HG03066 (cell line): Measurements from ENCODE around the gene DPYSL5.
"Not testable (repeated sequence)": the region's sequence is repeated elsewhere in the genome, so short reads cannot be mapped to it uniquely, and the experiment has no call there.

Experiments used
- ATAC-seq: cut with Tn5 transposase; IDR thresholded peaks from one replicate; pipeline ENCODE4 v1.9.1; 2021; ENCODE audit warnings: low read depth; ENCODE audit not compliant: unreplicated experiment

The DPYSL5 gene, protein sequence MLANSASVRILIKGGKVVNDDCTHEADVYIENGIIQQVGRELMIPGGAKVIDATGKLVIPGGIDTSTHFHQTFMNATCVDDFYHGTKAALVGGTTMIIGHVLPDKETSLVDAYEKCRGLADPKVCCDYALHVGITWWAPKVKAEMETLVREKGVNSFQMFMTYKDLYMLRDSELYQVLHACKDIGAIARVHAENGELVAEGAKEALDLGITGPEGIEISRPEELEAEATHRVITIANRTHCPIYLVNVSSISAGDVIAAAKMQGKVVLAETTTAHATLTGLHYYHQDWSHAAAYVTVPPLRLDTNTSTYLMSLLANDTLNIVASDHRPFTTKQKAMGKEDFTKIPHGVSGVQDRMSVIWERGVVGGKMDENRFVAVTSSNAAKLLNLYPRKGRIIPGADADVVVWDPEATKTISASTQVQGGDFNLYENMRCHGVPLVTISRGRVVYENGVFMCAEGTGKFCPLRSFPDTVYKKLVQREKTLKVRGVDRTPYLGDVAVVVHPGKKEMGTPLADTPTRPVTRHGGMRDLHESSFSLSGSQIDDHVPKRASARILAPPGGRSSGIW

DNA sequence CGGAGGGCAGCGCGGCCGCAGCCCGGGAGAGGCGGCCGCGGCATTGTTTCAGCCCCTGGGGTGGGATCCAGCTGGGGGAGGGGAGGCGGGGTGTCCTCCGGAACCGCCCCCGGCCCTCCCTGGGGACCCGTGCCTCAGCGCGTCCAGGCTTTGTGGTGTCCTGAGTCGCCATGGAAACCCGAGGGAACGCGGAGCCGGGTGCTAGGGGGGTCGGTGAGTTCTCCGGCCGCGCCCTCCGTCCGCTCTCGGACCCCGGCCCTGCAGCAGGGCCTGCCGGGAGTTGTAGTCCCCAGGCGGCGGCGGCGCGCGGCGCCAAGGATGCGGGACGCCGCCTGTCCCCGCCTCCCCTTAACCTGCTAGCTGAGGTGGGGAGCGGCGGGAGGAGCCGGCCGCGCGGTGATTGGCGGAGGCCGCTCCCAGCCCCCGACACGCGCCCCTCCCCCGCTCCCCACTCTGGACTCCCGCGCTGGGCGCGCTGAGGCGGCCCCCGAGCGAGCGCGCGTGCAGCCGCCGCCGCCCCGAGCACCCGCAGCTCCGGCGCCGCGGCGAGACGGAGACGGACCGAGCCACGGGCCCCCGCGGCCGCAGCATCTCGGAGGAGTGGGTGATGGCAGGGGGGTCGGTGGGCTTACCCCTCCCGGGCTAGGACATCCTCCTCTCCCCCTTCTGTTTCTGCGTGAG, at the start of gene DPYSL5:
TSS of gene DPYSL5 (plus strand) at position 478 of the 681 bp plus-strand sequence. CDS start 50,368 bp downstream, outside the sequence.
- no peak for ATAC-seq

DNA sequence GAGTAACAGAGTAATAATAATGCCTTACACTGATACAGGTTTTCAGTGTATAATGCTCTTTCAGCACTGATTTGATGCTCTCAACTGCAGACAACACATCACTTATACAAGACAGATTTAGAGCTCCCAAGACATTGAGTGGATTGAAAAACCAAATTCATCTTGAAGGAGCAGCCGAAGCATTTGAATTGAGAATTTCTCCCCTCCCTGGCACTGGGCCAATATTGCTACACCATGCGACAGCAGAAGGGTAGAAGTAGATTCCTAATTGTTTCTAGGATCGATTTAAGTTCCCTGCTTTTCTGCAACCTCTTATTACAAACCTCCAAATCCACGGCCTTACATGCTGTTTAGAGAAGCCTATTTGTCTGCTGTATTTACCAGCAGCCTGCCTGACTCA, 46.6 kb upstream of the DPYSL5 start:
- ATAC-seq, result no peak

DNA sequence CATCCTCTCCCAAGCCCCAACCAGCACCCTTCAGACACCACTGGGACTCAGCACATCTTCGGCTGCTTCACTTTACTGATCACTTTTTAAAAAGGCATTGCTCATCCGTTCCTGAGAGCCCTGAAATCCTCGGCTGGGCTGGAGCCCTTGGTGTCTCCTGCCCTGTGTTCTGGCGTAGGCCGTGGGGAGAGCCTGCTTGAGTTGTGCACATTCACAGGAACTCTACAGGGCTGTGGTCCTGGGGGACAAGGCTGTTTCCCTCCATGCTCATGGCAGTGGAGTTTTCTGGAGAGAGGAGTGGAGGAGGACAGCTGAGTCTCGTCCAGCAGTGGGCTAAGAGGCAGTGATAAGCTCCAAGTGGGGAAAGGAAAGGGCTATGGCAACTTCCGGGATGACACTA, 46.1 kb upstream of the DPYSL5 start:
- ATAC-seq, result no peak

DNA sequence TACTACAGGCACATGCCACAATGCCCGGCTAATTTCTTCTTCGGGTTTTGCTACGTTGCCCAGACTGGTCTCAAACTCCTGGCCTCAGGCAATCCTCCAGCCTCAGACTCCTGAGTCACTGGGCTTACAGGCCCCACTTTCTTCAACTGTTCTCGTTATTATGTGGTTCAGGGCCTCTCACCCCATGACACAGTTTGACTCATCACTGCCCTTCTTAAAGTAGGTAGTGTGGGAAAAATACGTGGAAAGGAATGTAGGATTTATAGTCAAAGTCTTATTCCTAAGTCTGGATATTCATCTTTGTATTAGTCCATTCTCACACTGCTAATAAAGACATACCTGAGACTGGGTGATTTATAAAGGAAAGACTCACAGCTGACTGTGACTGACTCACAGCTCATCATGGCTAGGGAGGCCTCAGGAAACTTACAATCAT, 42.7 kb upstream of the DPYSL5 start:
- no peak for ATAC-seq

DNA sequence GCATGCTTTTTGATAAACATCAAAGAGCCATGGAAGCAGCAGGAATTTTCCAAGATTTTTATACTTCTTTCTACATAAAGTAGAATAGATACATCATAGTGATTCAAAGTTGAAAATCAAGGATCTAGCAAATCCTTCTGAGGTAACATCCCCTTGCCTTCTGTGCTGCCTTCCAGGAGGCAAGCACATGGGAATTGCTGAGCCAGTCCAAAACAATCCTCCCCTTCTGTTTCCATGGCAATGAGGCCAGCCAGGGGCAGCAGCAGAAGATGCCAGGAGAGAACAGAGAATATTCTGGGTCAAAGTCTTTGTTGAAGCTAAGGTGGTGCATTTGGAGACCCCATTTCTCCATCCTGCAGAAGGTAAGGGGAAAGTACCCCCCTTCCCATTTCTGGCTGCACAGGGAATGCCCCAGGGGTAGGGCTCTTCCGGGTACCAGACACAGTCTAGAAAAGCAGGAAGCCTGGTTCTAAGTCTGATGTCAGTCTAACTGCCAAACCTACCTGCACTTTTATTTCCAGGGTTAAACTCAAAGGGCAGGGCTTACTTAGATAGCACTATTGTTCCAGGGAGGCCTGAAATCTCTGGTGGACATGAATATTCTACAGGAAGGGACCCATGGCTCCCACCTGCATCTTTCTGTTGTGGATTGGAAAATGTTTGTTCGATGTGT, 40.0 kb upstream of the DPYSL5 start:
- no peak for ATAC-seq

DNA sequence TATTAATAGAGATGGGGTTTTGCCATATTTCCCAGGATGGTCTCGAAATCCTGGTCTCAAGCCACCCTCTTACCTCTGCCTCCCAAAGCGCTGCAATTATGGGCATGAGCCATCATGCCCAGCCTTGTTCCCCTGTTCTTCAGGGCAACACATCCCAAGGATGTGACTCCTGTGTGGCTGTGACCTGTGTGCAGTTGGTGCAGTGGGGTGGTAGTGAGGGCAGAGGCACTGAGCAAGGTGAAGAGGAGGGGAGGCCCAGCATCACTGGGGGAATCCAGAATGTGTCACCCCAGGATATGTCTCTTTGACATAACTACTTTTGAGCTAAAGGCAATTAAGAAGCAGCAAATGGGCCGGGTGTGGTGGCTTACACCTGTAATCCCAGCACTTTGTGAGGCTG, 38.7 kb upstream of the DPYSL5 start:
- ATAC-seq, result no peak

DNA sequence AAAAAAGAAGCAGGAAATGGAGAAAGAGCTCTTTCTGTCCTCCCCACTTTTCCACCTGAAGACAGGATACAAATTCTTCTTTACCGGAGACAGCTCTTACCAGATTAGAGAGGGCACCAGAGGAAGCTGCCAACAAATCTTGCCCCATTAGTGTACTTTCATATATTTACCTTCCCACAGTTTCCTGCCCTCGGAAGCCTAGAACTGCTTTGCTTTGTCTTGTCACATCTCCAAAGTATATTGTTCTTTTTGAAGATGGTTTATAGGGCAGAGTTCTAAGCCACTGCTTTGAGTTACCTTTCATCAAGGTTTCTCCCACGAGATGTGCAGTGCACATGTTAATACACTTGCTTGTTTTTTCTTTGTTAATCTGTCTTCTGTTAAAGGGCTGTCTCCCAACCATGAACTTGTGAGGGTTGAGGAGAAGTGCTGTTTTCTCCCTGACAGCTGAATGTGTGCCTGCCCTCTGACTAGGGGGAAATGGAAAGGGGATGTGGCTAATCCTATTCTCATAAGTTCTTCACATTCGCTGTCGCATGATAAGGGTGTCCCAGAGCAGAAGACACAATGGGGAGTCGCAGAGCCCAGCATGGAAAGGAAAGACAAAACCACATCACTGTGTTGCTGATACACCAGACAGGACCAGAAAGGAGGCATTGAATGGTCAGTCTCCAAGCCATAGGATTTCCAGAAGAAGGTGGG, 37.9 kb upstream of the DPYSL5 start:
- no peak for ATAC-seq

DNA sequence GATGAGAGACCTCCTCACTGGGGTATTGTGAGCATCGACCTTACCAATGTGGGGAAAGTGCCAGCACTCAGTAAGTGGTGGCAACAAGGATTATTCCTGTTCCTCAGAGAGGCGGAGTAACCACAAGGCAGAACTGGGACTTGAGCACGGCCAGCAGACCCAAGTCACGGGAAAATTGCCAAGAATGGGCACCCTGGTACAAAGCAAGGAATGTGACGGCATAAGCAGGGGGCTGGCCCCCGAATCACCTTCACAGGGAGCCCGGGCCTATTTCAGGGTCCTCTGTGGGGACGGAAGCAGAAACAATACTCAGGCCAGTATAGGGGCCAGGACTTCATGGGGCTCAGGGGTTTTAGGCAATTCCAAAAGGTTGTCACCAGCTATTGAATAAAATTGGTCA, 36.7 kb upstream of the DPYSL5 start:
- no peak for ATAC-seq

DNA sequence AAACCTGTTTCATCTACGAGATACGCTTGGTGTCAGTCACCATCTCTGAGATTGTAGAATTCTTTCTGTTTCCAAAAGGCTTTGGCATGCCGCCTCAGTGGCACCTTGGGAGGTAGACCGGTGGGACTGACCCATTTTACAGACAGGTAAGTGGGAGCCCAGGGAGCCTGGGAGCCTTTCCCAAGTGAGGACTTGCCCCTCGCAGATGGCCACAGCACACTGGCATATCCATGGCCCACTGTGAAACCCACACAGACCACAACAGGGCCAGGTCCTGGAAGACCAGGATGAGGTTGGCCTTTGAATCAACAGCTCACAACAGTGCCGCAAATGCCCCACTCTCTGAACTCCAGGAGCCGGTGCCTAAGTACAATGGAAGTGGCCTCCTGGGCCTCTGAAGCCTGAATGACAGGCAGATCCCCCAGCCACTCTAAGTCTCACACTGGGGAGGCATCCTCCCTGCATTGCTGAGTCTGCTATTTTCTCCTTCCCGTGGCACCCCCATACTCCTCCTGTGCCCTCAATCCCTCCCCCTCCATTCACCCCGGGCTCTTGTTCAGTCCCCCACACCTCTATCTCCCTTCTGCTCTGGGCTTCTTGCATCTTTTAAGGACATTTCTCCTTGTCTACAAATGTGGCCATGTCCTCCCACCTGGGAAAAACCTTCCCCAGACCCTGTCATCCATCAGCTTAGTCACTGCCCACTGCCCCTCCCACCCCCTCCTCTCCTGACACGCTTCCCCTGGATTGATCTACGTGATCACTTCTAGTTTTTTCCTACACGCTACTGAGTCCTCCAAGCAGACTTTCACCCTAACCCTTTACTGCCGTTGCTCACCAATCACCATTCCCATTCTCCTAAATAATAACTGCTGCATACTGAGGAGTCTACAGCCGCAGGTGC, 35.9 kb upstream of the DPYSL5 start:
- ATAC-seq, result no peak

DNA sequence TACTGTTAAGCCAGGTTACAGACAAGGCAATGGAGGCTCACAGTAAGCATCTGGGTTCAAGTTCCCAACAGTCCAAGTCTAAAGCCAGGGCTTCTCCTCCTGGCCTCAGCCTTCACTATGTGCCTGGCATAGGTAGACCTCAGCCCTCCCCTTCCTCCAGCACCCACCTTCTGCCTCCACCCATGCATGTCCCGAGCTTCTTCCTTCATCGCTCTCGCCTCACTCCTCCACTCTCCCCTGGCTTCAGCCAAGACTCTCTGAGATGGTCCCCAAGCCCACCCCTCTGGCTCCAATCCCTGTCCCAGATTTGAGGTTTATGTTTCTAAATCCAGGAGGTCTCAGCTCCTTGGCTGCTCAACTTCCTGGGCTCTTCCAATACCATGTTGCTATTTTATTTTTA, 35.2 kb upstream of the DPYSL5 start:
- ATAC-seq, result no peak

DNA sequence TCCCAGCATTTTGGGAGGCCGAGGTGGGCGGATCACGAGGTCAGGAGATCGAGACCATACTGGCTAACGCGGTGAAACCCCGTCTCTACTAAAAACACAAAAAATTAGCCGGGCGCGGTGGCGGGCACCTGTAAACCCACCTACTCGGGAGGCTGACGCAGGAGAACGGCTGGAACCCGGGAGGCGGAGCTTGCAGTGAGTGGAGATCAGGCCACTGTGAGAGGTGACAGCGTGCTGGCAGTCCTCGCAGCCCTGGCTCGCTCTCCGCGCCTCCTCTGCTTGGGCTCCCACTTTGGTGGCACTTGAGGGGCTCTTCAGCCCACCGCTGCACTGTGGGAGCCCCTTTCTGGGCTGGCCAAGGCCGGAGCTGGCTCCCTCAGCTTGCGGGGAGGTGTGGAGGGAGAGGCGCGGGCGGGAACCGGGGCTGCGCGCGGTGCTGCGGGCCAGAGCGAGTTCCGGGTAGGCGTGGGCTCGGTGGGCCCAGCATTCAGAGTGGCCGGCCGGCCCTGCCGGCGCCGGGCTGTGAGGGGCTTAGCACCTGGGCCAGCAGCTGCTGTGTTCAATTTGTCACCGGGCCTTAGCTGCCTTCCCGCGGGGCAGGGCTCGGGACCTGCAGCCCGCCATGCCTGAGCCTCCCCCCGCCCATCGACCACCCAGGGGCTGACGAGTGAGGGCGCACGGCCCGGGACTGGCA, 33.7 kb upstream of the DPYSL5 start:
- not testable (repeated sequence) for ATAC-seq

DNA sequence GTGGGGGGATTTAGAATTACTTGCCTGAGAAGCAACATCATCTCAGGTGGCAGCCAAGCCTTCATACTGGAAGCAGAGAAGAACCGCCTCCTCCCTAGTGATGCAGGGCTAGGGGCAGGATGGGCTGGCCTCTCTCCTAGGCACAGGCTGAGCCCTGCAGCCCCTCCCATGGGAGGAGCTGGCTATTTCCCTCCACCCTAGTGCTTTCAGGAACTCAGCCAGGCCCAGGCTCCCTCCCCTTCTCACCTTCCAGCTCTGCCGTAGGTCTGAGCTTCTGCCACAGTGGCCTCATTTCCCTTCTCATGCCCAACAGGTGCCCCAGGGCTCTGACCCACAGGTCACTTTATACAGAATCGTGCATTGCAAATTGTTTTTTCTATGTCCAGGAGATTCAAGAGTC, 31.0 kb upstream of the DPYSL5 start:
- no peak for ATAC-seq

DNA sequence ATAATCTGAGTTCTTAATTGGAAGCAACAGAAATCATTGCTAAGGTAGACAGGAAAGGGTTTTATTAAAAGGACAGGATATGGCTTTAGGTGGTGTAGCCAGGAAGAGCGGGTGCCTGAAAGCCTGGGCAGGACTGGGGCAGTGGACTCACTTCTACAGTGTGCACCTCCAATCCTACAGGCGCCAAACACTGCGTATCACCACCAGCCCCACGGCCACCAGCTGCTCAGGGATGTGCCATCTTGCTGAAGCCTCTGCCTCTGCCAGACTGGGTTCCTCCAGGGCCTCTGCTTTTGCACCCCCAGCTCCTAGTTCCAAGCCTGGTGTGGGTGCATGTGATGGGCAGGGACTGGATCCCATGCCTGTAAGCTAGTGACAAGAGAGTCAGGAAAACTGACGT, 29.7 kb upstream of the DPYSL5 start:
- ATAC-seq, result no peak

DNA sequence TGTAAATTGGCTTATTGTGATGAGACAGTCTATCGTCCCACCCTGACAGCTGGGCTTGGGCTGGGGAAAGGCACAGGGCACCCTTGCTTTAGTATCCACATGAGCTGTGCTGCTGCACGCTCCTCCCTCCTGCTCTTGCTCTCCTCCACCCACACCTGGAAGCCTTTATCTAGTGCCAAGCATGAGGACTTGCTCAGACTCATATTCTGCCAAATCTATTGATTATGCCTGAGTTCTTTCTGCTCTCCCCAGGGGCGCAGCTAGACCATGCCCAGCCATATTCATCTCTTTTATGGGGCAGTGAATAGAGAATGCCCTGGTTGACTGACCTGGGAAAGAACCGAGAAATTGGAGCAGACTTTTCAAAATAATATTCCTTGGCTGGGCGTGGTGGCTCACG, 29.0 kb upstream of the DPYSL5 start:
- no peak for ATAC-seq

DNA sequence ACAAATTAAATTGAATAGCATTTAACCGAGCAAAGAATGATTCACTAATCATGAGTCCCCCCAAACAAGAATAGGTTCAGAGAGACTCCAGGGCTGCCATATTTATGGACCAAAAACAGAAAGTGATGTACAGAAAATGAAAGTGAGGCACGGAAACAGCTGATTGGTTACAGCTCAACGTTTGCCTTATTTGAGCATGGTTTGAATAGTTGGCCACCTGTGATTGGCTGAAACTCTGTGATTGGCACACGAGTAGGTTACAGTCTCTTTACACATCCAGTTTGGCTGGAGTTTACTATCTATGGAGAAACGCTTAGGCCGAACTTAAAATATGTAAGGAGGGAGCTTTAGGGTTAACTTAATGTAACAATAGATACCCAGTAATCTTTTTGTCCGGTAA, 27.0 kb upstream of the DPYSL5 start:
- no peak for ATAC-seq

DNA sequence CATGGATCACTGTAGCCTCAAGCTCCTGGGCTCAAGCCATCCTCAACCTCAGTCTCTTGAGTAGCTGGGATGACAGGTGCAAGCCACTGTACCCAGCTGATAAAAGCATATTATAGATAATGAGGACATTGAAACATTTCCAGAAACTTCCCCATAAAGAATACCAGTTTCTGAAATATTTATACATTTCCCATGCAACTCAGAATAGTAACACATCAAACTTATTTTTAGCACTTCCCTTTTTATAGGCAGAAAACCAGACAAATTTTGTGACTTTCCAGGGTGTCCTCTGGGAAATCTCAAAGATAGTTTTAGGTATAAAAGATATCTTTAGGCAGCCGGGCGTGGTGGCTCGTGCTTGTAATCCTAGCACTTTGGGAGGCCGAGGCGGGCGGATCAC, 25.1 kb upstream of the DPYSL5 start:
- no peak for ATAC-seq

DNA sequence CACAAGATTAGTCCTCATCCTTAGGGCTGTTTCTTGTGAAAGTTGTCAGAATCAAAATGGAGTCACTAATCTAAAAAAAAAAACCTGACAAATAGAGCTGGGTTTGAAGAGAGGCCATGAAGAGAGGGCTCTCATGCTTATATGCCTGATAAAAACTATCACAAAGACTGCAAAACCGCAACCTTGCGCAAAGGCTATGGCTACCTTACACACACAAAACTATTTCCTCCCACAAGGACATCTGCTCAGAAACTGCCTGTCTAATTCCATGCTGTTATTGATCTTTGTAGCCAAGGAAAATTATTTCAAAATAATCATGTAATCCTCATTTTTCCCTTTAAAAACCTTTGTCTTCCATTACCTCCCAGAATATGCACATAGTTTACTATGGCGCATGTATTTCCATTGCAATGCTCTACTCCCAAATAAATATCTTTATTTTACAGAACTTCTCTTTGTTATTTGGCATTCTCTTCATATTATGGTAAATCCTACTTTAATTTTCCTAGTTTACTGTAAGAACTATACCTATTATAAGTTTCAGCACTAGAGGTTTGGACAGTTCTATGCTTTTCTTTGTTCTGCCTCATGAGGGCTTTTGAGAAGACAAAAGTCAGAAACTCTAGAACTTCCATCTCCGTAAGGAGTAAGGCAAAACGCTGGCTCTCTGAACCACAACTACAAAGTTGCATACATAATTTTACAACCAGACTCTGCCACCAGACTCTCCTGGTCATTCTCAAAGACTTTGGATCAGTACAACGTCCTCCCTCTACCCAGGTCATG, 9.6 kb upstream of the DPYSL5 start:
- no peak for ATAC-seq

DNA sequence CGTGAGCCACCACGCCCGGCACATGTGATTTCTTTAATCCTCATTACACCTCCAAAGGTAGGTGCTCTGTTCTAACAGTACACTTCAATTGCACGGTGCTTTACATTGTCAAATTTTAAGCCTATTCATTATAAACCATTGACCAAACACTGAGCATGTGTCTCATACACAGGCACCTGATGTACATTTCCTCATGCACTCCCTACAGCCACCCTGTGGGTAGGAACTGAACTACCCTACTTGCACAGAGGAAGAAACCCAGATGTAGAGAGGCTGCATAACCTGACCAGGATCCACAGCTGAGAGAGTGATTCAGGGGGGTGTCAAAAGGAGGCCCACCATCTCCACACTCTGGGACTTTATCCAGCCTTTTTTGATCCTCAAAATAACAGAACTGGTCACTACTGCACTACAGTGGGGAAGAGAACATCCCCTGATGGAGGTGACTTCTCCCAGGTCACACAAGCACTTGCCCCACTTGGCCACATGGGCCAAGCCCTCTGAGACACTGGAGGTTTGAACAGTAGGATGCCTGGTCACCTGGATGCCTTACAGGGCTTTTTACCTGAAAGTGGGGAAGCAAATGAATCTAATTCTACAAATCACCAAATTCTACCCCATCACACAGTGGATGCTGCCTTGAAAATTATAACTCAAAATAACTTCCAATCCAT, 6.9 kb upstream of the DPYSL5 start:
- no peak for ATAC-seq
